SU-DHL-6 (cell line): ENCODE measurements around the gene PPP1R2B.
A peak's percentile ranks its signal among the peaks of the same experiment; 100 is the strongest.

Source experiments
- H2AFZ ChIP-seq: fragments of 200-600 bp; sonication (generic); 2 replicates; pipeline ENCODE4 v1.6.1; 2014; ENCODE audit warnings: low read depth, mild to moderate bottlenecking, moderate library complexity, mixed read lengths, antibody characterized with exemption, low read length; ENCODE audit not compliant: severe bottlenecking
- H3F3A ChIP-seq: fragments of 200-600 bp; shearing (Covaris generic); 2 replicates; pipeline ENCODE4 v1.6.0; 2016; ENCODE audit warnings: antibody characterized with exemption, mild to moderate bottlenecking; ENCODE audit not compliant: insufficient read depth
- H3K27ac ChIP-seq: fragments of 200-600 bp; sonication (generic); 2 replicates; pipeline ENCODE4 v1.5.1; 2016; ENCODE audit warnings: low read depth, mild to moderate bottlenecking, low read length, moderate library complexity, mixed read lengths
- H3K27me3 ChIP-seq: fragments of 200-600 bp; sonication (generic), shearing (Covaris generic); 2 replicates; pipeline ENCODE4 v1.6.0; 2014; ENCODE audit warnings: mild to moderate bottlenecking, low read length
- H3K36me3 ChIP-seq: fragments of 200-600 bp; sonication (generic); 2 replicates; pipeline ENCODE4 v1.6.1; 2014; ENCODE audit warnings: mild to moderate bottlenecking, low read length, mixed read lengths
- H3K4me2 ChIP-seq: fragments of 300-600, 200-600 bp; shearing (Covaris generic), sonication (generic); 2 replicates; pipeline ENCODE4 v1.6.0; 2014; ENCODE audit warnings: low read length, low read depth, mild to moderate bottlenecking; ENCODE audit not compliant: poor library complexity, severe bottlenecking
- H3K4me3 ChIP-seq: fragments of 200-600 bp; sonication (generic); 2 replicates; pipeline ENCODE4 v1.5.1; 2014; ENCODE audit warnings: antibody characterized with exemption, low read length, mild to moderate bottlenecking, mixed read lengths; ENCODE audit not compliant: insufficient read depth, poor library complexity, severe bottlenecking
- H3K79me2 ChIP-seq: fragments of 200-600 bp; sonication (generic); 2 replicates; pipeline ENCODE4 v1.6.1; 2014; ENCODE audit warnings: mild to moderate bottlenecking, low read length, moderate library complexity; ENCODE audit not compliant: insufficient read depth
- H3K9ac ChIP-seq: fragments of 200-600 bp; sonication (generic); 2 replicates; pipeline ENCODE4 v1.7.0; 2014; ENCODE audit warnings: mild to moderate bottlenecking, low read length
- H3K9me2 ChIP-seq: fragments of 200-600 bp; sonication (generic); replicated peaks from 2 replicates; pipeline ENCODE4 v1.6.1; 2014; ENCODE audit warnings: low read length; ENCODE audit not compliant: insufficient read depth
- H3K9me3 ChIP-seq: fragments of 200-600 bp; sonication (generic); 2 replicates; pipeline ENCODE4 v1.6.1; 2014; ENCODE audit warnings: low read length, mixed read lengths; ENCODE audit not compliant: insufficient read depth
- H4K20me1 ChIP-seq: fragments of 200-600 bp; sonication (generic); 2 replicates; pipeline ENCODE4 v1.6.1; 2014; ENCODE audit warnings: low read depth, mild to moderate bottlenecking, antibody characterized with exemption, low read length, moderate library complexity, mixed read lengths
- CTCF ChIP-seq: fragments of 200-600 bp; sonication (generic); IDR thresholded peaks from one replicate; pipeline ENCODE4 v1.5.1; 2017; ENCODE audit warnings: antibody characterized with exemption, mild to moderate bottlenecking, low read length, moderate library complexity; ENCODE audit not compliant: insufficient read depth, poor library complexity, severe bottlenecking
- EZH2phosphoT487 ChIP-seq: fragments of 200-600 bp; sonication (generic), shearing (Covaris generic); conservative IDR thresholded peaks from 2 replicates; pipeline ENCODE4 v1.6.1; 2018; ENCODE audit warnings: mild to moderate bottlenecking, antibody characterized with exemption, low read length, moderate library complexity, mixed read lengths

The PPP1R2B gene

GRCh38 chr5:156893517-156893916 is 43.4 kb downstream of the PPP1R2B start:
- Histone ChIP-seq H3K79me2 (no peaks in the 10 kb centered on the region), H3K4me2 (peak overlapping the region; percentile 49), H3K27ac (peak overlapping the region; percentile 91), H3K36me3 (no peaks in the 10 kb centered on the region), H3F3A (peaks cover 20% of the 10 kb centered on the region), H2AFZ (no peak overlapping the region), H3K9me3 (no peaks in the 10 kb centered on the region), H4K20me1 (no peaks in the 10 kb centered on the region), H3K9me2 (no peaks in the 10 kb centered on the region), H3K9ac (peak overlapping the region; percentile 47), H3K4me3 (no peak overlapping the region), H3K27me3 (no peaks in the 10 kb centered on the region)
- TF ChIP-seq CTCF = no peak
- no peak for TF ChIP-seq EZH2phosphoT487

- Histone ChIP-seq H4K20me1 (no peaks in the 10 kb centered on the region), H3K36me3 (no peaks in the 10 kb centered on the region), H3K4me2 (no peak overlapping the region), H3K9me3 (no peaks in the 10 kb centered on the region), H3K27me3 (no peaks in the 10 kb centered on the region), H3K4me3 (no peak overlapping the region), H3K27ac (no peak overlapping the region), H3F3A (peaks cover 11% of the 10 kb centered on the region), H3K79me2 (no peaks in the 10 kb centered on the region), H3K9me2 (no peaks in the 10 kb centered on the region), H2AFZ (no peak overlapping the region), H3K9ac (no peak overlapping the region)
- TF ChIP-seq EZH2phosphoT487 (no peak), CTCF (no peak)
Observed at GRCh38 chr5:156896546-156896945, 46.5 kb downstream of the PPP1R2B start.
